Breast epithelium (tissue), 3 donors: ENCODE measurements around the gene G6PC1.

Experiments used
- CTCF ChIP-seq, 3 donors: fragments of 450-650 bp; IDR thresholded peaks; one replicate each; pipeline ENCODE4 v1.5.1; 2016 to 2017; ENCODE audit warnings: antibody characterized with exemption in 3 of 3, mild to moderate bottlenecking in 3 of 3, moderate library complexity in 3 of 3
- POLR2A ChIP-seq: fragments of 450-650 bp; IDR thresholded peaks from one replicate; pipeline ENCODE4 v1.6.1; 2016; ENCODE audit warnings: antibody characterized with exemption, mild to moderate bottlenecking, moderate library complexity

- TF ChIP-seq CTCF (IDR thresholded peaks at IDR 0.05) (no peak), POLR2A (no peak)
Measured at GRCh38 chr17:42852351-42852750, 48.2 kb upstream of the G6PC1 start.
